Panc1 (cell line): ENCODE results near the gene GADD45A. TPM values are rescaled to one million over a fixed set of nuclear protein-coding genes. Genes with fewer than 3 reads are reported as not detected.

ENCODE experiments used
- ATAC-seq: fragments of 200-7000 bp; cut with Tn5 transposase; 2 replicates; pipeline ENCODE4 v1.9.1; 2020; ENCODE audit warnings: mild to moderate bottlenecking, moderate library complexity
- BruUV-seq: library from RNA; stranded (reverse); fragments of 400-500 nt; replicated peaks from 2 replicates; lab custom pipeline; 2021; lab: Mats Ljungman, UMichigan
- CTCF ChIA-PET: fragments of 300-600 bp; sonication (Branson Sonifier 250); formaldehyde crosslinking; loops from one replicate; lab custom pipeline; 2022; ENCODE audit warnings: antibody characterized with exemption; lab: Charles Lee
- POLR2A ChIA-PET: fragments of 300-600 bp; sonication (Branson Sonifier 250); formaldehyde crosslinking; loops from one replicate; lab custom pipeline; 2022; ENCODE audit warnings: antibody characterized with exemption; lab: Charles Lee
- DNase-seq: peaks from one replicate; pipeline ENCODE4 v3.0.0-alpha.2; 2010; ENCODE audit warnings: low read depth, low spot score
- H3K27ac ChIP-seq: 2 replicates; pipeline ENCODE4 v1.5.1; 2011; ENCODE audit warnings: mild to moderate bottlenecking, low read length, inconsistent platforms
- H3K27me3 ChIP-seq: fragments of 200-500 bp; sonication (Bioruptor generic); 2 replicates; pipeline ENCODE4 v1.6.0; 2014; ENCODE audit warnings: low read length, inconsistent platforms; ENCODE audit not compliant: control insufficient read depth, insufficient read depth
- H3K36me3 ChIP-seq: fragments of 200-500 bp; sonication (Bioruptor generic); 2 replicates; pipeline ENCODE4 v1.5.1; 2014; ENCODE audit warnings: inconsistent platforms, mild to moderate bottlenecking, low read length, moderate library complexity; ENCODE audit not compliant: control insufficient read depth, insufficient read depth
- H3K4me1 ChIP-seq: 2 replicates; pipeline ENCODE4 v1.5.1; 2011; ENCODE audit warnings: inconsistent platforms, mild to moderate bottlenecking, low read length, moderate library complexity; ENCODE audit not compliant: control insufficient read depth, insufficient read depth
- H3K4me3 ChIP-seq, 2 experiments: 2 replicates each; pipeline ENCODE4 v1.5.1; 2011 to 2012; ENCODE audit warnings: low read depth in 2 of 2, low read length in 2 of 2, mild to moderate bottlenecking in 2 of 2, inconsistent platforms in 1 of 2, moderate library complexity in 1 of 2
- H3K9me3 ChIP-seq: fragments of 200-500 bp; sonication (Bioruptor generic); 2 replicates; pipeline ENCODE4 v1.5.1; 2014; ENCODE audit warnings: low read depth, mild to moderate bottlenecking, inconsistent platforms, low read length, moderate library complexity; ENCODE audit not compliant: control insufficient read depth, insufficient read depth
- POLR2AphosphoS5 ChIP-seq: IDR thresholded peaks from 2 replicates; pipeline ENCODE4 v1.6.1; 2012; ENCODE audit warnings: mild to moderate bottlenecking, low read depth, low read length, moderate library complexity
- SIN3A ChIP-seq: IDR thresholded peaks from 2 replicates; pipeline ENCODE4 v1.6.1; 2012; ENCODE audit warnings: low read depth, mild to moderate bottlenecking, low read length, moderate library complexity, borderline replicate concordance; ENCODE audit not compliant: insufficient read depth
- TCF7L2 ChIP-seq: IDR thresholded peaks from 2 replicates; pipeline ENCODE4 v1.6.1; 2011; ENCODE audit warnings: mild to moderate bottlenecking, low read depth, low read length, inconsistent platforms
- in situ Hi-C: cut with HindIII; loops from 2 replicates; pipeline ENCODE4 v1.10.0; 2016; ENCODE audit warnings: low sequenced_read_pairs, low pct_unique_long_range_greater_than_20kb
- intact Hi-C: fragments of 100-400 bp; cut with micrococcal nuclease; formaldehyde crosslinking; loops from one replicate; pipeline ENCODE4 v1.10.0; 2022; ENCODE audit not compliant: unreplicated experiment
- total RNA-seq: library from RNA; stranded (reverse); gene quantifications from one replicate; pipeline ENCODE4 v1.2.1, GENCODE V29; 2021; ENCODE audit not compliant: unreplicated experiment
- TF ChIP-seq, protein P1 (sequence below): fragments of 450-650 bp; IDR thresholded peaks from 2 replicates; pipeline ENCODE4 v1.5.1; 2017; ENCODE audit warnings: mild to moderate bottlenecking
- TF ChIP-seq, protein P2 (sequence below), 2 experiments: IDR thresholded peaks; 2 replicates each; pipeline ENCODE4 v1.6.1; 2011 to 2012; ENCODE audit warnings: low read depth in 2 of 2, control low read depth in 1 of 2, low read length in 1 of 2, mild to moderate bottlenecking in 1 of 2, moderate library complexity in 1 of 2; ENCODE audit not compliant: insufficient read depth in 1 of 2

The GADD45A gene
- total RNA-seq, 1 experiment from 2014 or later, result 106 TPM

GRCh38 chr1:67736750-67737149, 51.7 kb downstream of the GADD45A start:
- Histone ChIP-seq H3K27me3 (no peaks in the 10 kb centered on the region), H3K4me1 (peaks cover 20% of the 10 kb centered on the region), H3K9me3 (no peaks in the 10 kb centered on the region), H3K27ac (peak overlapping the region; percentile 60), H3K4me3 (no peak overlapping the region), H3K36me3 (no peaks in the 10 kb centered on the region)
- DNase-seq, result no peak
- CTCF ChIA-PET, result interaction anchor here (1.0 kb wide), 1 partner anchor 24 kb away, joined by 4 read pairs; no protein-coding TSS in a partner anchor
- ATAC-seq, result no peak
- no TSS peak for BruUV-seq
- TF ChIP-seq, protein P1, sequence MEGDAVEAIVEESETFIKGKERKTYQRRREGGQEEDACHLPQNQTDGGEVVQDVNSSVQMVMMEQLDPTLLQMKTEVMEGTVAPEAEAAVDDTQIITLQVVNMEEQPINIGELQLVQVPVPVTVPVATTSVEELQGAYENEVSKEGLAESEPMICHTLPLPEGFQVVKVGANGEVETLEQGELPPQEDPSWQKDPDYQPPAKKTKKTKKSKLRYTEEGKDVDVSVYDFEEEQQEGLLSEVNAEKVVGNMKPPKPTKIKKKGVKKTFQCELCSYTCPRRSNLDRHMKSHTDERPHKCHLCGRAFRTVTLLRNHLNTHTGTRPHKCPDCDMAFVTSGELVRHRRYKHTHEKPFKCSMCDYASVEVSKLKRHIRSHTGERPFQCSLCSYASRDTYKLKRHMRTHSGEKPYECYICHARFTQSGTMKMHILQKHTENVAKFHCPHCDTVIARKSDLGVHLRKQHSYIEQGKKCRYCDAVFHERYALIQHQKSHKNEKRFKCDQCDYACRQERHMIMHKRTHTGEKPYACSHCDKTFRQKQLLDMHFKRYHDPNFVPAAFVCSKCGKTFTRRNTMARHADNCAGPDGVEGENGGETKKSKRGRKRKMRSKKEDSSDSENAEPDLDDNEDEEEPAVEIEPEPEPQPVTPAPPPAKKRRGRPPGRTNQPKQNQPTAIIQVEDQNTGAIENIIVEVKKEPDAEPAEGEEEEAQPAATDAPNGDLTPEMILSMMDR, result no peak
- TF ChIP-seq, protein P2, sequence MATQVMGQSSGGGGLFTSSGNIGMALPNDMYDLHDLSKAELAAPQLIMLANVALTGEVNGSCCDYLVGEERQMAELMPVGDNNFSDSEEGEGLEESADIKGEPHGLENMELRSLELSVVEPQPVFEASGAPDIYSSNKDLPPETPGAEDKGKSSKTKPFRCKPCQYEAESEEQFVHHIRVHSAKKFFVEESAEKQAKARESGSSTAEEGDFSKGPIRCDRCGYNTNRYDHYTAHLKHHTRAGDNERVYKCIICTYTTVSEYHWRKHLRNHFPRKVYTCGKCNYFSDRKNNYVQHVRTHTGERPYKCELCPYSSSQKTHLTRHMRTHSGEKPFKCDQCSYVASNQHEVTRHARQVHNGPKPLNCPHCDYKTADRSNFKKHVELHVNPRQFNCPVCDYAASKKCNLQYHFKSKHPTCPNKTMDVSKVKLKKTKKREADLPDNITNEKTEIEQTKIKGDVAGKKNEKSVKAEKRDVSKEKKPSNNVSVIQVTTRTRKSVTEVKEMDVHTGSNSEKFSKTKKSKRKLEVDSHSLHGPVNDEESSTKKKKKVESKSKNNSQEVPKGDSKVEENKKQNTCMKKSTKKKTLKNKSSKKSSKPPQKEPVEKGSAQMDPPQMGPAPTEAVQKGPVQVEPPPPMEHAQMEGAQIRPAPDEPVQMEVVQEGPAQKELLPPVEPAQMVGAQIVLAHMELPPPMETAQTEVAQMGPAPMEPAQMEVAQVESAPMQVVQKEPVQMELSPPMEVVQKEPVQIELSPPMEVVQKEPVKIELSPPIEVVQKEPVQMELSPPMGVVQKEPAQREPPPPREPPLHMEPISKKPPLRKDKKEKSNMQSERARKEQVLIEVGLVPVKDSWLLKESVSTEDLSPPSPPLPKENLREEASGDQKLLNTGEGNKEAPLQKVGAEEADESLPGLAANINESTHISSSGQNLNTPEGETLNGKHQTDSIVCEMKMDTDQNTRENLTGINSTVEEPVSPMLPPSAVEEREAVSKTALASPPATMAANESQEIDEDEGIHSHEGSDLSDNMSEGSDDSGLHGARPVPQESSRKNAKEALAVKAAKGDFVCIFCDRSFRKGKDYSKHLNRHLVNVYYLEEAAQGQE (IDR thresholded peaks at IDR 0.05; ENCODE audit: insufficient read depth in 1 of 2, low read depth in 2 of 2, low read length in 1 of 2), result no peak
- TF ChIP-seq SIN3A, result no peak
- no peak for TF ChIP-seq TCF7L2
- TF ChIP-seq POLR2AphosphoS5, result no peak
- POLR2A ChIA-PET, result no interaction called here
- in situ Hi-C loops (no loop called here), intact Hi-C loops (no loop called here)

DNA sequence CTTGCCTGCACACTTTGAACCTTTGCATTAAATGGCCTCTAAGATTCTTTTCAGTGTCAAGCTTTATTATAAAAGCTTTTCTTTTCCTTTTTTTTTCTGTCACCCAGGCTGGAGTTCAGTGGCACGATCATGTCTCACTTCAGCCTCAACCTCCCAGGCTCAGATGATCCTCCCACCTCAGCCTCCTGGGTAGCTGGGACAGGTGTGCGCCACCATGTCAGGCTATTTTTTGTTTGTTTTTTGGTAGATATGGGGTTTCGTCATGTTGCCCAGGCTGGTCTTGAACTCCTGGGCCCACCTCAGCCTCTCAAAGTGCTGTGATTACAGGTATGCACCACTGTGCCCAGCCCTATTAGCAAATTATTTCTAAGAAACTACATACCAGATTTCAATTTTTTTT, 52.9 kb downstream of the GADD45A start:
- in situ Hi-C loops, result no loop called here

More for the DNA sequence above, 52.9 kb downstream of the GADD45A start:
- DNase-seq (no peak), ATAC-seq (no peak)
- no peak overlapping the region for H3K4me3 ChIP-seq
- no TSS peak for BruUV-seq
- no peaks in the 10 kb centered on the region for H3K27me3 ChIP-seq
- CTCF ChIA-PET, result no interaction called here
- H3K9me3 ChIP-seq, result no peaks in the 10 kb centered on the region
- no peak overlapping the region for H3K27ac ChIP-seq
- intact Hi-C loops, result no loop called here
- POLR2A ChIA-PET, result no interaction called here
- no peak for TF ChIP-seq TCF7L2
- TF ChIP-seq, protein P2 (IDR thresholded peaks at IDR 0.05; ENCODE audit: insufficient read depth in 1 of 2, low read depth in 2 of 2, low read length in 1 of 2), result no peak
- TF ChIP-seq POLR2AphosphoS5, result no peak
- no peak for TF ChIP-seq SIN3A
- TF ChIP-seq, protein P1, result no peak
- peaks cover 20% of the 10 kb centered on the region for H3K4me1 ChIP-seq
- no peaks in the 10 kb centered on the region for H3K36me3 ChIP-seq

Other genes starting within 250 kb of the GADD45A start
- gene GNG12, start 148.3 kb downstream of the GADD45A start, total RNA-seq, result 70.0 TPM